ENCODE data around the gene C7orf33.
"Not testable (repeated sequence)": the region's sequence is repeated elsewhere in the genome, so short reads cannot be mapped to it uniquely, and the experiment has no call there.

The C7orf33 gene

GRCh38 chr7:148581624-148582023, 8.9 kb upstream of the C7orf33 start:
- DNase-seq, result no peak

- no peak for DNase-seq
Observed at GRCh38 chr7:148584154-148584827, 6.3 kb upstream of the C7orf33 start.

GRCh38 chr7:148585399-148585798, 5.2 kb upstream of the C7orf33 start:
- no peak for DNase-seq

GRCh38 chr7:148587076-148587475, 3.5 kb upstream of the C7orf33 start:
- no peak for DNase-seq

GRCh38 chr7:148588168-148588567, 2.4 kb upstream of the C7orf33 start:
- no peak for DNase-seq

GRCh38 chr7:148588670-148589131, 1.9 kb upstream of the C7orf33 start:
- DNase-seq, result no peak

GRCh38 chr7:148589640-148590039, 926 bp upstream of the C7orf33 start:
- DNase-seq, result no peak

- DNase-seq, result not testable (repeated sequence)
Observed at GRCh38 chr7:148596354-148596753, 5.8 kb downstream of the C7orf33 start.

GRCh38 chr7:148598351-148598750, 7.8 kb downstream of the C7orf33 start:
- DNase-seq, result no peak

GRCh38 chr7:148605350-148605749, 14.8 kb downstream of the C7orf33 start:
- DNase-seq, result no peak

GRCh38 chr7:148607151-148607661, 16.6 kb downstream of the C7orf33 start:
- no peak for DNase-seq

GRCh38 chr7:148609045-148609725, 18.6 kb downstream of the C7orf33 start:
- no peak for DNase-seq

- DNase-seq, result no peak
Observed at GRCh38 chr7:148611692-148612091, 21.1 kb downstream of the C7orf33 start.

- DNase-seq, result no peak
Observed at GRCh38 chr7:148615085-148615730, 24.6 kb downstream of the C7orf33 start.

- DNase-seq, result no peak
Observed at GRCh38 chr7:148620749-148621359, 30.3 kb downstream of the C7orf33 start.

GRCh38 chr7:148621563-148621962, 31.0 kb downstream of the C7orf33 start:
- DNase-seq, result no peak

GRCh38 chr7:148622887-148623585, 32.5 kb downstream of the C7orf33 start:
- no peak for DNase-seq

- no peak for DNase-seq
Observed at GRCh38 chr7:148623586-148624282, 33.2 kb downstream of the C7orf33 start.

- no peak for DNase-seq
Observed at GRCh38 chr7:148624735-148625134, 34.2 kb downstream of the C7orf33 start.

- DNase-seq, result no peak
Observed at GRCh38 chr7:148625342-148625741, 34.8 kb downstream of the C7orf33 start.

GRCh38 chr7:148626828-148627227, 36.3 kb downstream of the C7orf33 start:
- DNase-seq, result no peak

GRCh38 chr7:148628011-148628410, 37.4 kb downstream of the C7orf33 start:
- no peak for DNase-seq
